NCI-H1694 treated with DMSO at 0.1 percent for 48 hours (cell line): ENCODE measurements around the gene ADORA1.

Experiments used
- DNase-seq: peaks from one replicate; lab custom pipeline; 2025; lab: John Stamatoyannopoulos, UW

ADORA1 gene

GRCh38 chr1:203140743-203141520, 13.4 kb downstream of the ADORA1 start:
- DNase-seq: no peak

- no peak for DNase-seq
Observed at GRCh38 chr1:203142124-203142523, 14.6 kb downstream of the ADORA1 start.

GRCh38 chr1:203142684-203143408, 15.3 kb downstream of the ADORA1 start:
- DNase-seq: no peak

GRCh38 chr1:203143641-203144040, 16.1 kb downstream of the ADORA1 start:
- DNase-seq: no peak

GRCh38 chr1:203144661-203145060, 17.1 kb downstream of the ADORA1 start:
- DNase-seq: no peak

- peak; percentile 33 for DNase-seq
Observed at GRCh38 chr1:203145321-203146041, 18.0 kb downstream of the ADORA1 start.

GRCh38 chr1:203146042-203146369, 18.5 kb downstream of the ADORA1 start:
- DNase-seq: no peak

GRCh38 chr1:203146537-203146936, 19.0 kb downstream of the ADORA1 start:
- no peak for DNase-seq

- no peak for DNase-seq
Observed at GRCh38 chr1:203147376-203147775, 19.9 kb downstream of the ADORA1 start.

- DNase-seq: no peak
Observed at GRCh38 chr1:203148127-203148526, 20.6 kb downstream of the ADORA1 start.

GRCh38 chr1:203148579-203148978, 21.1 kb downstream of the ADORA1 start:
- DNase-seq: no peak

GRCh38 chr1:203149188-203149840, 21.8 kb downstream of the ADORA1 start:
- no peak for DNase-seq

GRCh38 chr1:203150511-203151297, 23.2 kb downstream of the ADORA1 start:
- no peak for DNase-seq

GRCh38 chr1:203151362-203152157, 24.0 kb downstream of the ADORA1 start:
- no peak for DNase-seq

GRCh38 chr1:203152158-203153034, 24.9 kb downstream of the ADORA1 start:
- no peak for DNase-seq

- no peak for DNase-seq
Observed at GRCh38 chr1:203153051-203153988, 25.8 kb downstream of the ADORA1 start.

- DNase-seq: no peak
Observed at GRCh38 chr1:203153989-203154821, 26.7 kb downstream of the ADORA1 start.

GRCh38 chr1:203156280-203156679, 28.8 kb downstream of the ADORA1 start:
- DNase-seq: no peak
